Spleen (tissue), 11 donors: Measurements from ENCODE around the gene AFP. TPM values are rescaled to one million over a fixed set of nuclear protein-coding genes. Genes with fewer than 3 reads are reported as not detected.

ENCODE experiments used
- DNase-seq: peaks from one replicate; pipeline ENCODE4 v3.0.0-alpha.2; 2020
- H3K27ac ChIP-seq, 8 donors: fragments of 200-600 bp; sonication (generic) in 7 of 8; 1 replicate in 4 of 8; 2 replicates in 4 of 8; pipeline versions ENCODE4 v1.5.0 to v1.8.0; 2016 to 2021; ENCODE audit warnings: inconsistent platforms in 4 of 8, mild to moderate bottlenecking in 4 of 8, moderate library complexity in 1 of 8
- H3K27me3 ChIP-seq, 7 donors: fragments of 200-600 bp; sonication (generic) in 6 of 7; replicated peaks in 1 of 7; 1 replicate in 4 of 7; 2 replicates in 3 of 7; pipeline versions ENCODE4 v1.5.0 to v1.8.0; 2016 to 2021; ENCODE audit warnings: inconsistent platforms in 3 of 7, mild to moderate bottlenecking in 1 of 7
- H3K36me3 ChIP-seq, 6 donors: fragments of 200-600 bp; sonication (generic) in 5 of 6; 1 replicate in 4 of 6; 2 replicates in 2 of 6; pipeline versions ENCODE4 v1.5.0 to v1.8.0; 2016 to 2021; ENCODE audit warnings: inconsistent platforms in 2 of 6
- H3K4me1 ChIP-seq, 6 donors: fragments of 200-600 bp; sonication (generic) in 5 of 6; 1 replicate in 3 of 6; 2 replicates in 3 of 6; pipeline versions ENCODE4 v1.5.0 to v1.8.0; 2016 to 2021; ENCODE audit warnings: inconsistent platforms in 3 of 6
- H3K4me3 ChIP-seq, 8 donors: fragments of 200-600 bp; sonication (generic) in 7 of 8; 1 replicate in 4 of 8; 2 replicates in 4 of 8; pipeline versions ENCODE4 v1.5.0 to v1.8.0; 2016 to 2021; ENCODE audit warnings: inconsistent platforms in 4 of 8, mild to moderate bottlenecking in 4 of 8, moderate library complexity in 2 of 8
- H3K9me3 ChIP-seq, 8 donors: fragments of 200-600 bp; sonication (generic) in 7 of 8; 1 replicate in 4 of 8; 2 replicates in 4 of 8; pipeline versions ENCODE4 v1.5.0 to v1.8.0; 2016 to 2021; ENCODE audit warnings: inconsistent platforms in 4 of 8
- CTCF ChIP-seq, 11 experiments: fragments of 200-600 bp in 7 of 11; fragments of 450-650 bp in 4 of 11; sonication (generic) in 4 of 11; IDR thresholded peaks in 8 of 11; conservative IDR thresholded peaks in 3 of 11; 1 replicate in 7 of 11; 2 replicates in 4 of 11; pipeline versions ENCODE4 v1.4.0 to v1.8.0; 2016 to 2021; ENCODE audit warnings: antibody characterized with exemption in 11 of 11, inconsistent platforms in 4 of 11, mild to moderate bottlenecking in 1 of 11
- POLR2A ChIP-seq, 3 donors: fragments of 450-650 bp; IDR thresholded peaks; one replicate each; pipeline ENCODE4 v1.5.1; 2017; ENCODE audit warnings: antibody characterized with exemption in 3 of 3, mild to moderate bottlenecking in 1 of 3
- POLR2AphosphoS5 ChIP-seq, 3 donors: sonication (generic); formaldehyde crosslinking; IDR thresholded peaks; one replicate each; pipeline ENCODE4 v1.5.1; 2017; ENCODE audit warnings: antibody characterized with exemption in 3 of 3
- WGBS, 5 donors: extraction: QIAGEN DNeasy Blood & Tissue Kit in 3 of 5; methylation state at CpG; one replicate each; pipeline versions ENCODE4 v1.1.5 to v1.1.7; 2013 to 2018; 5-methylcytosine and 5-hydroxymethylcytosine counted together
- intact Hi-C: fragments of 100-400 bp; cut with DNase I; formaldehyde crosslinking; loops from one replicate; pipeline ENCODE4 v1.15.0; 2023; ENCODE audit warnings: low total_unique reads
- polyA plus RNA-seq, 3 donors: library from polyadenylated mRNA; stranded (reverse); fragments of 200-250 nt; gene quantifications; one replicate each; pipeline ENCODE4 v1.2.1, GENCODE V29; 2013
- total RNA-seq, 7 donors: library from RNA; depleted of rRNA in 3 of 7; stranded (reverse); fragments of >200 nt in 3 of 7; fragmentation: NEBNext Ultra II Directional in 4 of 7; extraction: Animal tissue kit (Norgen Biotek cat#: 25700) in 4 of 7; gene quantifications; one replicate each; pipeline versions ENCODE4 v1.1.0 to v1.2.1, GENCODE V29; 2016 to 2021
- donor health status: healthy with polysubstance abuse.
- donor health status: DM: no; HTN: no; CAD: no; lungs with moderate emphysema.
- donor health status: DM: no; HTN: no; CAD: no.
- donor health status: Bipolar disorder and iron deficiency.
- donor health status: healthy.
- donor health status: DM: no; HTN: no; CAD: no.
- donor health status: DM: yes; HTN: yes; CAD: no.

AFP gene
- total and polyA plus RNA-seq, 10 donors: not detected

GRCh38 chr4:73438582-73439215 lies 2.7 kb downstream of the AFP start:
- Histone ChIP-seq H3K27me3 (peaks cover 0 to 6% (median 0%) of the 10 kb centered on the region in 7 donors), H3K4me1 (no peaks in the 10 kb centered on the region), H3K36me3 (no peaks in the 10 kb centered on the region), H3K9me3 (no peaks in the 10 kb centered on the region), H3K27ac (no peak overlapping the region), H3K4me3 (no peak overlapping the region)
- intact Hi-C loops: no loop called here
- DNase-seq: no peak
- no peak for TF ChIP-seq POLR2A (IDR thresholded peaks at IDR 0.05)
- no peak for TF ChIP-seq CTCF (IDR thresholded peaks at IDR 0.05 in 8 of 11, conservative IDR thresholded peaks at IDR 0.05 in 3 of 11)
- no peak for TF ChIP-seq POLR2AphosphoS5 (IDR thresholded peaks at IDR 0.05)
- WGBS, 5 donors: 64 to 75% (median 69%) methylated on average over 2 of the region's 2 CpGs

GRCh38 chr4:73439445-73439844 lies 3.4 kb downstream of the AFP start:
- no peak for DNase-seq
- intact Hi-C loops: no loop called here
- Histone ChIP-seq H3K4me1 (no peaks in the 10 kb centered on the region), H3K27me3 (peaks cover 0 to 6% (median 0%) of the 10 kb centered on the region in 7 donors), H3K4me3 (no peak overlapping the region), H3K27ac (no peak overlapping the region), H3K36me3 (no peaks in the 10 kb centered on the region), H3K9me3 (no peaks in the 10 kb centered on the region)
- 78 to 92% (median 88%) methylated on average over 2 of the region's 2 CpGs for WGBS, 5 donors
- TF ChIP-seq CTCF (IDR thresholded peaks at IDR 0.05 in 8 of 11, conservative IDR thresholded peaks at IDR 0.05 in 3 of 11): no peak
- no peak for TF ChIP-seq POLR2AphosphoS5 (IDR thresholded peaks at IDR 0.05)
- no peak for TF ChIP-seq POLR2A (IDR thresholded peaks at IDR 0.05)

GRCh38 chr4:73439991-73440390 lies 4.0 kb downstream of the AFP start:
- intact Hi-C loops: no loop called here
- Histone ChIP-seq H3K4me1 (no peaks in the 10 kb centered on the region), H3K27me3 (peaks cover 0 to 6% (median 0%) of the 10 kb centered on the region in 7 donors), H3K4me3 (no peak overlapping the region), H3K9me3 (no peaks in the 10 kb centered on the region), H3K27ac (no peak overlapping the region), H3K36me3 (no peaks in the 10 kb centered on the region)
- WGBS, 5 donors: 79 to 89% (median 81%) methylated on average over 3 of the region's 3 CpGs
- DNase-seq: no peak
- TF ChIP-seq POLR2A (IDR thresholded peaks at IDR 0.05) (no peak), POLR2AphosphoS5 (IDR thresholded peaks at IDR 0.05) (no peak)

GRCh38 chr4:73440653-73441052 lies 4.6 kb downstream of the AFP start:
- no peak for DNase-seq
- no peaks in the 10 kb centered on the region for H3K36me3 ChIP-seq
- intact Hi-C loops: no loop called here
- WGBS, 5 donors: 88 to 96% (median 90%) methylated on average over 3 of the region's 3 CpGs
- no peak overlapping the region for H3K4me3 ChIP-seq
- TF ChIP-seq POLR2A (IDR thresholded peaks at IDR 0.05): no peak
- H3K27ac ChIP-seq: no peak overlapping the region
- H3K9me3 ChIP-seq: no peaks in the 10 kb centered on the region
- H3K27me3 ChIP-seq: peaks cover 0 to 7% (median 0%) of the 10 kb centered on the region in 7 donors
- H3K4me1 ChIP-seq: no peaks in the 10 kb centered on the region

- no peak for DNase-seq
- H3K4me1 ChIP-seq: no peaks in the 10 kb centered on the region
- 74 to 86% (median 82%) methylated on average over 5 of the region's 5 CpGs for WGBS, 5 donors
- peaks cover 0 to 8% (median 0%) of the 10 kb centered on the region in 7 donors for H3K27me3 ChIP-seq
- H3K4me3 ChIP-seq: no peak overlapping the region
- no peaks in the 10 kb centered on the region for H3K9me3 ChIP-seq
- intact Hi-C loops: no loop called here
- no peaks in the 10 kb centered on the region for H3K36me3 ChIP-seq
- TF ChIP-seq POLR2A (IDR thresholded peaks at IDR 0.05) (no peak), POLR2AphosphoS5 (IDR thresholded peaks at IDR 0.05) (no peak), CTCF (IDR thresholded peaks at IDR 0.05 in 8 of 11, conservative IDR thresholded peaks at IDR 0.05 in 3 of 11) (no peak)
- no peak overlapping the region for H3K27ac ChIP-seq
Measured at GRCh38 chr4:73442275-73442674, 6.3 kb downstream of the AFP start.
